HG03196 (cell line): Measurements from ENCODE around the gene UBASH3A.
A peak's percentile ranks its signal among the peaks of the same experiment; 100 is the strongest.
"Not testable (repeated sequence)": the region's sequence is repeated elsewhere in the genome, so short reads cannot be mapped to it uniquely, and the experiment has no call there.

Experiments
- ATAC-seq: cut with Tn5 transposase; IDR thresholded peaks from one replicate; pipeline ENCODE4 v1.9.1; 2021; ENCODE audit not compliant: unreplicated experiment

UBASH3A gene

DNA sequence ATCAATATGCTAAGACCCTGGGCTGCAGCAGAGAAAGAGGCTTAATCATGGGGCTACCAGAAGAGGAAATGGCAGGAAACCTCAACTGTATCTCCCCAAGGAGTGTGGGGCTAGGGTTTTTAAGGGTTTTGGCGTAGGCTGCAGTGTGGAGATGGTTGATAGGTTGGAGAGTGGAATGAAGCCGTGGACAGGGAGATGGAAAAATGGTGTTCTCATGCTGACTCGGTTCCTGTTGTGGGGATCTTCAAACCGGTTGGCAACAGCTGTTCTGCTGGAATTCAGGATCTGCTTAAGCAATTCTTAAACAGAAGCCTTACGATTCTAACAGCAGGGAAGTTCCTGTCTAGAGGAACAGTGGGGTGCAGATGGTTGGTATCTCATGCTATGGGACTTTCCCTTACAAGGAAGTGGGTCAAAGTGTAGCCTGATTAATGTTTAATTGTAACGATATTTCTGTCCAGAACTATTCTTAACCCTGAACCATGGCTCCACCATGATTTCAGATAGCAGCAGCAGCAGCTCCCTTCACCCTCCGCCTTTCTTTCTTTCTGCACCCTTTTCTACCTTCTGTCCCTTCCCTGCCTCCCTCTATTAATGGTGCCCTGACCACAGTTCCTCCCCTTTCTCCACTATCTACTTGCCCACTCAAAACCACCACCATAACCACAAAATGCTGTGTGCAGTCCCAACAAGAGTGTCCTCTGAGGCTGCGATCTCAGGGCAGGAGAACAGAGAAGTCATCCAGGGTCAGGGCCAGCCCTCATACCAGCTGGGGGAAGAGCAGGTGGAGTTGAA is 61.5 kb downstream of the UBASH3A start:
- ATAC-seq, result peak; percentile 33

DNA sequence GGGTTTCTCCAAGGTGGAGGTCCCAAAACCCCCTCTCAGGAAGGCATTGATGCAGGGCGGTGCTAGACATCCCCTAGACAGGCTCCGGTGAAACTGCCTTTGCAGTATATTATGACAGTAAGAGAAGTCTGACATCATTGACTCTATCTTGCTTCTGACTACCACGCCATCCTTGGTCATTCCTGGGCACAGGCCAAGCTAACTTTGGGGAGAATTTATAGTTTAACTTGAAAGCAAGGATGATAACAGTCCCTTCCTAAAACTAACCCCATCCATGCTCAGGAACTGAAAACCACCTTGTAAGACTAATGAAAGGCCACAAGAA is 62.1 kb downstream of the UBASH3A start:
- no peak for ATAC-seq

DNA sequence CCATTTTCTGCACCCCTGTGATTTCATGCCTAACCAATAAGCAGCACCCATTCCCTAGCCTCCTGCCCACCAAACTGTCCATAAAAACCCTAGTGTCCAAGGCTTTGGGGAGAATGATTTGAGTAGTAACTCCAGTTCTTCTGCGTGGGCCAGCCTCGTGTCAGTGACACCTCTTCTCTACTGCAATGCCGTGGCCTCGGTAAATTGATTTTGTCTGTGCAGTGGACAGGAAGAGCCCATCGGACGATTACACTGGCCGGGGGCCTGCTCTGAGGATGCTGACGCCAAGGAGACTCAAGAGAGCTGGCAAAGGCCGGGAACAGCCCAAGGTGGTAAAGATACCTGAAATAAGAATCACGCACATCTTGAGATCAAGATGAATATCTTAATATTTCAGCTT is 63.0 kb downstream of the UBASH3A start:
- no peak for ATAC-seq

- no peak for ATAC-seq
Measured at GRCh38 chr21:42467140-42467983, 63.7 kb downstream of the UBASH3A start.

DNA sequence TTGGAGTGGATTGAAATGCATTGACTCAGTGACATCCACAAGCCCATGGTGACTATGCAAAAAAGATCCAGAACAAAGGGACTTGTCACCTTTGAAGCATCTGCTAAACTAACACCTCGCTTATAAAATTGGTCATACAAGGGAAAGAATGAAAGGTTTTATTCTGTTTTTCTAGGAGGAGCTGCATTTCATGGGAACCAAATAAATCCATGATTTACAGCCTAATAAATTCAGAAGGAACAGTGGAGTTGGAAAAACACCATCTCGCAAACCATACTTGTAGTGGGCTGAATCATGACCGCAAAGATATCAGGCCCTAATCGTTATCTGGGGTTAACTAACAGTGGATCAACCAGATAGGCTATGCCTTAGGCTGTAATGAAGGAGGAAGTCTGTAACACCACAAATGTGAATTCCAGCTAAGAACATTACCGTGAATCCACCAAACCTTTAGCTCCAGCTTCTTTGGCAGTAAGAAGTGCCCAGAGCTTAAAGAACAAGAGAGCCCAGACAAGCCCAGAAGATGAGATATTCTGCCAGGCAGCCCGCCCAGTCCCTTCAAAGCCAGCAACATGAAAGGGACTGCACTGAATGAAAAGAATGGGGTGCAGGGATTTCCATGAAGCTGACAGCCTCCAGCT is 64.9 kb downstream of the UBASH3A start:
- ATAC-seq, result no peak

GRCh38 chr21:42469272-42469671 is 65.6 kb downstream of the UBASH3A start:
- ATAC-seq, result no peak

DNA sequence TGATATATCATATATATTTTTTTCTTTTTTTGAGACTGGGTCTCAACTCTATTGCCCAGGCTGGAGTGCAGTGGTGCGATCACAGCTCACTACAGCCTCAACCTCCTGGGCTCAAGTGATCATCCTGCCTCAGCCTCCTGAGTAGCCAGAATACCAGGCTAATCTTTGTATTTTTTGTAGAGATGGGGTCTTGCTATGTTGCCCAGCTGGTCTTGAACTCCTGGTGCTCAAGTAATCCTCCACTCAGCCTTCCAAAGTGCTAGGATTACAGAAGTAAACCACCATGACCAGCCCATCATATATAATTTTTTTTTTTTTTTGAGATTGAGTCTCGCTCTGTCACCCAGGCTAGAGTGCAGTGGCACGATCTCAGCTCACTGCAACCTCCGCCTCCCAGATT is 66.0 kb downstream of the UBASH3A start:
- not testable (repeated sequence) for ATAC-seq

DNA sequence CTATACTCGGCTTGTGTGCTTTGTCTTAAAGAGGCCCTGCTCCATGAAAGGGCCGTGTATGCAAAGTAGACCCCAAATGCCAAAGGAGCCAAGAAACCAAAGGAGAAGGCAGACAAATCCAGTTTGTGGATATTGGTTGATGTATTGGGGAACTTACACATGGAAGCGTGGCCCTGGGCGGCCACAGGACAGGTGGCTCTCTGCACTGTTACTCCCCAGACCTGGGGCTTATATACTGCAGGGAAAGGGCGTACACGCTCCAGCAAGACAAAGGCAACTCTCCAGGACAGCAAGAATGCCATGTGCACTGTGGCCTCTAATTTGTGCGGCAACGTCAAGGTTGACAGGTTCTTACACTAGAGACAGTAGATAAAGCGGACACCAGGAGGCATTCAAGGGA is 67.5 kb downstream of the UBASH3A start:
- no peak for ATAC-seq

GRCh38 chr21:42471716-42472330 is 68.1 kb downstream of the UBASH3A start:
- no peak for ATAC-seq

GRCh38 chr21:42472521-42472920 is 68.8 kb downstream of the UBASH3A start:
- ATAC-seq, result no peak

- no peak for ATAC-seq
Measured at GRCh38 chr21:42473498-42474042, 69.9 kb downstream of the UBASH3A start.

GRCh38 chr21:42474043-42474831 is 70.5 kb downstream of the UBASH3A start:
- no peak for ATAC-seq

DNA sequence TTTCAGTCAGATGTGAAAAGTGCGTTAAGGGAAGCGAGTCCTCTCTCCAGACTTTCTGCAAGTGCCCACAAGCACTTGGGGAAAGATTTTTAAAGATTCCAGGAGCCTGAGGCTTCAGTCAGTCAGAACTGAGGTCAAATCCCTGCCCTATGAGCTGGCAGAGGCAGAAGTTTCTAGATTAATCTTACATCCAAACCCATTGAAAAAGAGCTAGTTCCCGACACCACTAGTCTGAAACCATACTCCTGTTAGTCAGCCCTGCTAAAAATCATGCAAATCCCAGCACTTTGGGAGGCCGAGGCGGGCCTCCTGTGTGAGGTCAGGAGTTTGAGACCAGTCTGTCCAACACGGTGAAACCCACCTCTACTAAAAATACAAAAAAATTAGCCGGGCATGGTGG is 71.3 kb downstream of the UBASH3A start:
- no peak for ATAC-seq

DNA sequence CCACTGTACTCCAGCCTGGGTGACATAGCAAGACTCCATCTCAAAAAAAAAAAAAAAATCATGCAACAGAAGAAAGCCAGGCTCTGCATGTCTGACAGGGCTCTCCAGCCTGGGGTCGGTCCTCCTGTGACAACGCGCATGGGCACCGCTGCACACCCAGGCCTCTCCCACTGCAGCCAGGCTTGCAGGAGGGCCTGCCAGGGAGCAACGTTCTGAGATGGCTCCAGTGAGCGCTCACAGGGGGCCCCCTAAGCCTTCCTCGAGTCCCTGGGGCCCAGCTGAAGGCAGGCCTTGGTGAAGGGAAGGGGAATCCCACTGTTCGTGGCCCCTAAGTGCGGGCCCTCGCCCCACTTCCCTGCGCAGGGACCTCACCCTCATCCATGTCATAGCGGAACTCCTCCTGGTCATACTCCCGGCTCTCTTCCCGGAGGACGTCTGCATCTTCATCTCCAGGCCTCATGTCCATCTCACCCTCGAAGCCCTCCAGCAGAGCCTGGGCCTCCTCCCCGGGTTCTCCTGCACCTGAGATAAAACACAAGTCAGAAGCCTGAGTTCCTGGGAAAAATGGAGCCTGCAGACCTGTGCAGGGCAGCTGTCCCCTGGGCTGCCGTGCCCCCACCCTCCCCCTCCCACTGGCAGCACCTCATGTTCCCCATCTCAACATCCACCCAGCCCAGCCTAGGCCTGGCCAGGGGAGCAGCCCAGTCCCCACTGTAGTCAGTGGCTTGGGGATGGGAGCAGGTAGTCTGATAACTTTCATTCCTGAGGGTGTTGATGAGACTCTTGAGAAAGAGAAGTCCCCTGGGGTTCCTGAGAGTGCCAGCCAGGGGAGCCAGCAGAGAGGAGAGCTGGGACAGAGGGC is 72.1 kb downstream of the UBASH3A start:
- no peak for ATAC-seq

GRCh38 chr21:42476388-42477331 is 73.0 kb downstream of the UBASH3A start:
- ATAC-seq, result no peak

GRCh38 chr21:42478504-42478903 is 74.8 kb downstream of the UBASH3A start:
- ATAC-seq, result no peak

GRCh38 chr21:42479582-42479981 is 75.9 kb downstream of the UBASH3A start:
- no peak for ATAC-seq

DNA sequence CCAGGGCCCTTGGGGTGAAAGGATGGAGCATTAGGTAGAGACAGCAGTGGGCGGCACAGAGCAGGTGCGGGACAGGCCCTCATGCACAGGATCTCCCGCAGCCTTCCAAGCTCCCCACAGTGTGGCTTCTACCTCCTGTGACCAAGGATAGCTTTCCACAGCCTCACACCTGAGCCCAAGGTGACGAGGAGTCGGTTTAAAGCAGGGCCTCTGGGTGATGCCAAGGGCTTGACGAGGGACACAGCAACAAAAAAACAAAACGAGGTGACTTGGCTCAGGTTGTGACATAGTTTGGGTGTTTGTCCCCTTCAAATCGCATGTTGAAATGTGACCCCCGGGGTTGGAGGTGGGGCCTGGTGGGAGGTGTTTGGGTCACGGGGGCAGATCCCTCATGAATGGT is 77.0 kb downstream of the UBASH3A start:
- ATAC-seq, result no peak
